NCI-H82 treated with DMSO at 0.1 percent for 48 hours (cell line): ENCODE data around the gene PCDH11X.
"Not testable (repeated sequence)": the region's sequence is repeated elsewhere in the genome, so short reads cannot be mapped to it uniquely, and the experiment has no call there.

Experiments used
- DNase-seq: peaks from one replicate; lab custom pipeline; 2025; ENCODE audit not compliant: unreplicated experiment; lab: John Stamatoyannopoulos, UW

Gene PCDH11X, protein sequence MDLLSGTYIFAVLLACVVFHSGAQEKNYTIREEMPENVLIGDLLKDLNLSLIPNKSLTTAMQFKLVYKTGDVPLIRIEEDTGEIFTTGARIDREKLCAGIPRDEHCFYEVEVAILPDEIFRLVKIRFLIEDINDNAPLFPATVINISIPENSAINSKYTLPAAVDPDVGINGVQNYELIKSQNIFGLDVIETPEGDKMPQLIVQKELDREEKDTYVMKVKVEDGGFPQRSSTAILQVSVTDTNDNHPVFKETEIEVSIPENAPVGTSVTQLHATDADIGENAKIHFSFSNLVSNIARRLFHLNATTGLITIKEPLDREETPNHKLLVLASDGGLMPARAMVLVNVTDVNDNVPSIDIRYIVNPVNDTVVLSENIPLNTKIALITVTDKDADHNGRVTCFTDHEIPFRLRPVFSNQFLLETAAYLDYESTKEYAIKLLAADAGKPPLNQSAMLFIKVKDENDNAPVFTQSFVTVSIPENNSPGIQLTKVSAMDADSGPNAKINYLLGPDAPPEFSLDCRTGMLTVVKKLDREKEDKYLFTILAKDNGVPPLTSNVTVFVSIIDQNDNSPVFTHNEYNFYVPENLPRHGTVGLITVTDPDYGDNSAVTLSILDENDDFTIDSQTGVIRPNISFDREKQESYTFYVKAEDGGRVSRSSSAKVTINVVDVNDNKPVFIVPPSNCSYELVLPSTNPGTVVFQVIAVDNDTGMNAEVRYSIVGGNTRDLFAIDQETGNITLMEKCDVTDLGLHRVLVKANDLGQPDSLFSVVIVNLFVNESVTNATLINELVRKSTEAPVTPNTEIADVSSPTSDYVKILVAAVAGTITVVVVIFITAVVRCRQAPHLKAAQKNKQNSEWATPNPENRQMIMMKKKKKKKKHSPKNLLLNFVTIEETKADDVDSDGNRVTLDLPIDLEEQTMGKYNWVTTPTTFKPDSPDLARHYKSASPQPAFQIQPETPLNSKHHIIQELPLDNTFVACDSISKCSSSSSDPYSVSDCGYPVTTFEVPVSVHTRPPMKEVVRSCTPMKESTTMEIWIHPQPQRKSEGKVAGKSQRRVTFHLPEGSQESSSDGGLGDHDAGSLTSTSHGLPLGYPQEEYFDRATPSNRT (N-terminal part only)

GRCh38 chrX:91779135-91779534 lies at the start of gene PCDH11X:
Gene PCDH11X, plus strand, starts transcription at chrX:91779375. Its CDS starts 56,130 bp downstream, at chrX:91835505.
- DNase-seq: not testable (repeated sequence)

DNA sequence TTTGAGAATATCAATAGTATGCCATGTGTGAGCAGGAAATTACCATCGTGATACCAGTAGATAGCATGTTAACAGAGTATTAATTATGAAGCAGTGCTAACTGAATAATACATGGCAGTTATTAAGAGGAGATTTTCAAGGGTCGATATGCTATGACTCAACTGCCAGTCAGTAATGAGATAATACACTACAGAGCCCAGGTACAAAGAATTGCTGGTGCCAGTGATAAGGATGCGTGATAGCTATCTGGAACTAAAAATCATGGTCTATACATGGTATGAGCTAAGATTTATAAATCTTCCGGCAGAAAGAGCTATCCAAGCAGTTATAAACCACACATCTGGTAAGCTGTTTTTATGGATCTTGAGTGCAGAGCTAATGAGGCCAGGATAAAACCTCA lies 31.7 kb upstream of the PCDH11X start:
- not testable (repeated sequence) for DNase-seq

DNA sequence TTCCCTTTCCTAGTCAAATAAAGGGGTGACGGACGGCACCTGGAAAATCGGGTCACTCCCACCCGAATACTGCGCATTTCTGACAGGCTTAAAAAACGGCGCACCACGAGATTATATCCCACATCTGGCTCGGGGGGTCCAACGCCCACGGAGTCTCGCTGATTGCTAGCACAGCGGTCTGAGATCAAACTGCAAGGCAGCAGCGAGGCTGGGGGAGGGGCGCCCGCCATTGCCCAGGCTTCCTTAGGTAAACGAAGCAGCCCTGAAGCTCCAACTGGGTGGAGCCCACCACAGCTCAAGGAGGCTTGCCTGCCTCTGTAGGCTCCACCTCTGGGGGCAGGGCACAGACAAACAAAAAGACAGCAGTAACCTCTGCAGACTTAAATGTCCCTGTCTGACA lies 26.2 kb upstream of the PCDH11X start:
- DNase-seq: not testable (repeated sequence)

DNA sequence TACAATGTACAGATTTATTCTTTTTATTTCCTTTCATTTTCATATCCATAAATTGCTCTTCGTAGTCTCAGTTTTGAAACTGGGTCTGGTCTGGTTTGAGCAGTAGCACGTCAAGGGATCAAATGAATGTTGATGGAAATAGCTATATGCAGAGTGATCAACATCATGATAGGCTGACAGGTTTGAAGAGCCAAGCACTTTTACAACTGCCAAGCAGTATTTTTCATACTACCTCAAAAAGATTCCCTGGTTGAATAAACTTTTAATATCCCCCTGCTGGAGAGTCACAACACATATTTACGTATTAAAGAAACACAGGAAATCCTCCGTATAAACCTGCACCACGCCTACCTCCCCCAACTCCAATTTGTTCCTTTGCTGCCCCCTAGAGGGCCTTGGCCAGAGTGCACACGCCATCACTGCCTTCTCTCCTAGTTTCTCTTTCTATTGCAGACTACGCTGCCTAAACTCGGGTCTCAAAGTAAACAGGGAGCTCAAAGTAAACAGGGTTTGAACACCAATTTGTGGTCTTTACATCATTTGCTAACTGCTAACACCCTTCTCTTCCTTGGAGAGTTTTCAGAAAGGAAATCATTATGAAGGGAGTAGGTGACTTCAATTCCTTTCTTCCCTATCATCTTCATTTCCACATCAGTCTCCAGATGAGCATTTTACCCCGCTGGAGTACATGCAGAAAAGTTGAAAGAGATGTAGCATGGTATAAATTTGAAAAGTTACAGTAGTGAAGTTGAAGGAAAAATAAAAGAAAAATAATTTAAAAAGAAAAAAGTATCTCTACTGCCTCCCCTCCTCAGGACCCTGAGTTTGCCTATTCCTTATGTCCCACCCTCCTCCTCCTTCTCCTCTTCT lies 8.3 kb upstream of the PCDH11X start:
- not testable (repeated sequence) for DNase-seq

DNA sequence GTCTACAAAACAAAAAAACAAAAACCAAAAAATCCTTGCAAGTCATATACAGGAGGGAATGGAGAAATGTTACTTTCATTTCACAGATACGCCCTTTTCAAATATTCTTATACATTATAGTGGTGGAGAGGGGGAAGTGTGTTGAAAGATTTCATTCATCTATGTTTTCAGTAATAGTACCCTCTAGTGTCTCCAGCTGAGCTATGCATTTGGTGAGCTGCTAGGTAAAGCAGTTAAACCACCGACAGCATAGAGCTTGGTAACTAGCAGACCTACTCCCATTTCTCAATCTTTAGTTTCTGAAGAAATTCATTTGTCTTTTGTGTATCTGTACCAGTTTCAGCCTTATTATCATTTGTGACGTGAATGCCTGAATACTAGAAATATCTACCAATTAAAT lies 5.2 kb upstream of the PCDH11X start:
- not testable (repeated sequence) for DNase-seq

DNA sequence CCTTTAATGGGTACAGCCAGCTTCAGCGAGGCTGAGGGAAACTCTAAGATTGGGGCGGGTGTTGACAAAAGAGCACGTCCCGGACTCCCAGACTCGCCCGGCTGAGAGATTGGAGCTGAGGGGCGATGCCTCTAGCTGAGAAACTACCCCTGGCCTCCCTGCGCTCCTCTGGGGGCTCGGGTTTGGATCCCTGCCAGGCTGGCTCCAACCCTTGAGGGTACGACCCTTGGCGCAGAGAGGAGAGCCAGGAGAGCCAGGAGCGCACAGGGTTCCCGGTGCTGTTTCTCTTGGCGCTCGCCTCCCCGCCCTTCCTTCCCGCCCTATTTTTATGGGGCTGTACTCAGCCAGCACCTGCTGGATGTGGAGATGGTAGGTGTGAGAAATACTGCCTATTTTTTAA lies 833 bp downstream of the PCDH11X start:
- DNase-seq: not testable (repeated sequence)

GRCh38 chrX:91780698-91781097 lies 1.5 kb downstream of the PCDH11X start:
- DNase-seq: not testable (repeated sequence)

DNA sequence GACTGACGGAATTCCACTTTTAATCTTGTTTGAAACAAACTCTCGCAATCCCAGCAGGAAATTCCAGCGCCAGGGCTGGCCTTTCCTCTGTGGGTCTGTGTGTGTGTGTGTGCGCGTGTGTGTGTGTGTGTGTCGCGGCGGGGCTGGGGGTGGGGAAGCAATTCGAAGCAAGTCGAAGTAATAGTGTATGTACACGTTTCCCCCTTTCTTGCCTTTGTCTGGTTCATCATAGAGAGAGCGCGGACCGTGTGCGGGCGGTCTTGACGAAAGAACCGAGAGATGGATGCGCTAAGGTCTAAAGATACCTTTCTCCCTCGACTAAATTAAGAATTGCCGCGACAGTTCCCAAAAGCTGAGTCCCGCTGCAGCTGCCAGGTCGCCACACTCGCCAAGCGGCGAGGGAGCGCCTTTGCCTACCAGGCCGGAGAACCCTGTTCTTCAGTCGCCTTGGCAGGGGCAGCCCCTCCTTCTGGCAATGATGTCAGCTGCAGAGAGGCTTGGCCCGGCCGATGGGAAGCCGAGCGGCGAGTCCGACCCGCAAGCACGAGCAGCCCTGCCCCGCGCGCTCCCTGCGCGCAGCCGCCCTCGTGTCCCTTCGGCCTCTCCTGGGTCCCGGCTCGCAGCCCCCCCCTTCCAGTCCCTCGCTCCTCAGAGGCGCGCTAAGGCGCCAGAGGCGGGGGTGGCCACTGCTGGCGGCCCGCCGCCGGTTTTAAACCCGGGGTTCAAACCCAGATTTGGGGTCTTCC lies 2.6 kb downstream of the PCDH11X start:
- DNase-seq: not testable (repeated sequence)

DNA sequence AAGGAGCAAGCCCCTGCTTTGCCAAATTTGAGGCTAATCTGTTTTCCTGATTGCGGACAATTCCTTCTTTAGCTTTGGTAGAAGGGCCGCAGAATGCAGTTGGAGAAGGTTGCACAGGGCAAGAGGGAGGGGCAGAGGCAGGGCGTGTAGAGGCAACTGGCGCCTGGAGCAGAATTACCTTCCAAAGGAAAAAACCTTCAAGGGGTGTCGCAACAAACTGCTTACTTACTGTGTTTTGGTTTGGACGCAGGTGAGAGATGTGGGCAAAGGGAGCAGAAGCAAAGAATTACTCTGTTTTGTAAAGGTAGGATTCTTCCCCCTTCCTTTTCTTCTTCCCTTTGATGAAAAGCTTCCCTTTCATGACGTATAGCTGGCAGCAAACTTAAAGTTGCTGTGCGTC lies 3.6 kb downstream of the PCDH11X start:
- not testable (repeated sequence) for DNase-seq

GRCh38 chrX:91817537-91817936 lies 38.4 kb downstream of the PCDH11X start:
- DNase-seq: not testable (repeated sequence)

DNA sequence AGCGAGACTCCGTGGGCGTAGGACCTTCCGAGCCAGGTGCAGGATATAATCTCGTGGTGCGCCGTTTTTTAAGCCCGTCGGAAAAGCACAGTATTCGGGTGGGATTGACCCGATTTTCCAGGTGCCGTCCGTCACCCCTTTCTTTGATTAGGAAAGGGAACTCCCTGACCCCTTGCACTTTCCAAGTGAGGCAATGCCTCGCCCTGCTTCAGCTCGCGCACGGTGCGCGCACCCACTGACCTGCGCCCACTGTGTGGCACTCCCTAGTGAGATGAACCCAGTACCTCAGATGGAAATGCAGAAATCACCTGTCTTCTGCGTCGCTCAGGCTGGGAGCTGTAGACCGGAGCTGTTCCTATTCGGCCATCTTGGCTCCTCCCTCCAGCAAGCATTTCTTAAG lies 46.1 kb downstream of the PCDH11X start:
- not testable (repeated sequence) for DNase-seq
